T1000 (cell line): ENCODE results near the gene CIPC.

Experiments used
- DNase-seq: peaks from one replicate; lab custom pipeline; 2025; ENCODE audit warnings: mixed read lengths; lab: John Stamatoyannopoulos, UW

Gene CIPC

GRCh38 chr14:77125823-77126325, 27.8 kb downstream of the CIPC start:
- no peak for DNase-seq

GRCh38 chr14:77126461-77126990, 28.5 kb downstream of the CIPC start:
- DNase-seq, result no peak

DNA sequence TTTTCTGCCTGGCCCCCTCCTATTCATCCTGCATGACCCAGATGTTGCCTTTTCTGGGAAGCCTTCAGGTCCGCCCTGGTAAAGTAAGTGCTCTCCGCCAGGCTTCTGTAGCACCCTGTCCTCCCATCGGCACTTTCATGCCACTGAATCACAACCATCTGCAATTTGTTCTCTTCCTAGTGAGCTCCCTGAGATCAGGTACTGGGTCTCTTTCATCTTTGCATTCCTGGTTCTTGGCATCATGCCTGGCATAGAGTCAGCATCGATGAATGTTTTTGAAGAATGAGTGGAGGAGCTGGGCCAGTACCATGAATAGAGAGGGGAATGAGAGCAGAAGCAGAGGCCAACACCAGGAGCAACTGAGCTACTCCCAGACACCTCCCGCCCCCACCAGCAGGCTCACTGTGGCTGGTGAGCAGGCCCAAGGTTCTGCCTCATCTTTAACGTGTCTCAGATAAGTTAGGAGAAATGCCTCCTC, 30.4 kb downstream of the CIPC start:
- no peak for DNase-seq

DNA sequence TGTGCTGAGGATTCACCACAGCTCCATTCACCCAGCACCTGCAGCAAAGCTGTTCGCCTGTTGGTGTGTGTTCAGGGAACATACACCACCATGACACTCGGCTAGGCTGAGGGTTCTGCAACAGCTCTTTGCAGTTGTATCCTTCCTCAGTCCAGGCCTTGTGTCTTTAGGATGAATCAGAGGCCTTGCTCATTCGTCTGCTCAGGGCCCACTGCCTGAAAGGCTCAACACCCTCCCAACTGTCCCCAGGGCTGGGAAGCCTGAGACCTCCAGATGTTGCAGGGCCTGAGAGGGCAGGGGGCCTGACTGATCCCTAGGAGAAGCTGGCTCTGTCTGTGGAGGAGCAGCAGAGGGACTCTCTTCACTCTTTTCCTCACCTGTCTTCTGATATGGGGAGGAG, 32.3 kb downstream of the CIPC start:
- no peak for DNase-seq

GRCh38 chr14:77131206-77131605, 33.1 kb downstream of the CIPC start:
- no peak for DNase-seq

DNA sequence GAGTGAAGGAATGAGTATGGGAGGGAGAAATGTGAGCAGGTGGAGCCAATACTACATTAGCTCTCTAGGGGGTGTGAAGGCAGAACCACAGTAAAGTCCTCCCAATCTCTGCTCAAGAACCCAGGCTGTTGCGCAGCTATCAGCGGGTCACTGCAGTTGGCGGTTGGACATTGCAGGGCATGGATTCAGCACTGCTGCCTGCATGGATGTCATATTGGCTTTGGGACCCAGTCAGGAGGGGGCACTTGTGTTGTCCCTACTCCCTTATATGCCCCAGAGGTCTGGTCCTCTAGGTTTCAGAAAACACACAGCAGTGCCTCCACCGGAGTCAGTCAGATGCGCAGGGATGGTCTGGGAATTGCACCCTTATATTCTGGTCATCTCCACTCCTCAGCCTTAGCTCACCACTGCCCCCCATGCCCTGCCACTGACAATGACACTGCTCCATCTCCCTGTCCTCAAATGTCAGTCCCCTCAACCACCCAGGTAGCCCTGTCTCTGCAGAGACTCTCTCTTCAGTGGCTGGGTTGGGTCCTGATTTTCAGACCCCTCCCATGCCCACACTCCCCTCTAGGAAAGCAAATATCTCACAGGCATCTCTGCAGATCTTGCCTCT, 33.9 kb downstream of the CIPC start:
- no peak for DNase-seq

GRCh38 chr14:77133720-77134338, 35.8 kb downstream of the CIPC start:
- no peak for DNase-seq

DNA sequence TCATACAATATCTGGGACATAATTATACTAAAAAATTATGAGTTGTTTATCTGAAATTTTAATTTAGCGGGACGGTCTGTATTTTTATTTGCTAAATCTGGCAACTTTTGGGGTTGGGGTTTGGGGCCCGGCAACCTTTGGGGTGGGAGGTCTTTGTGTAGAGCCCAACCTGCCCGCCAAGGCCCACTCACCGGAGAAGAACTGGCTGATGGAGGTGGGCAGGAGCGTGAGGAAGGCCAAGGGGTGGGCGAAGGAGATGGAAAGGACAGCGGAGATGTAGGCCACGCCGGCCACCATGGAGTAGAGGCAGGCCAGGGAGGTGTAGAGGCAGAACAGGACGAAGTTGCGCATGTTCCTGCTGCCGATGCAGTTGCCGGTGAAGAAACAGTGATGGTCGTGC, 41.0 kb downstream of the CIPC start:
- DNase-seq, result no peak

DNA sequence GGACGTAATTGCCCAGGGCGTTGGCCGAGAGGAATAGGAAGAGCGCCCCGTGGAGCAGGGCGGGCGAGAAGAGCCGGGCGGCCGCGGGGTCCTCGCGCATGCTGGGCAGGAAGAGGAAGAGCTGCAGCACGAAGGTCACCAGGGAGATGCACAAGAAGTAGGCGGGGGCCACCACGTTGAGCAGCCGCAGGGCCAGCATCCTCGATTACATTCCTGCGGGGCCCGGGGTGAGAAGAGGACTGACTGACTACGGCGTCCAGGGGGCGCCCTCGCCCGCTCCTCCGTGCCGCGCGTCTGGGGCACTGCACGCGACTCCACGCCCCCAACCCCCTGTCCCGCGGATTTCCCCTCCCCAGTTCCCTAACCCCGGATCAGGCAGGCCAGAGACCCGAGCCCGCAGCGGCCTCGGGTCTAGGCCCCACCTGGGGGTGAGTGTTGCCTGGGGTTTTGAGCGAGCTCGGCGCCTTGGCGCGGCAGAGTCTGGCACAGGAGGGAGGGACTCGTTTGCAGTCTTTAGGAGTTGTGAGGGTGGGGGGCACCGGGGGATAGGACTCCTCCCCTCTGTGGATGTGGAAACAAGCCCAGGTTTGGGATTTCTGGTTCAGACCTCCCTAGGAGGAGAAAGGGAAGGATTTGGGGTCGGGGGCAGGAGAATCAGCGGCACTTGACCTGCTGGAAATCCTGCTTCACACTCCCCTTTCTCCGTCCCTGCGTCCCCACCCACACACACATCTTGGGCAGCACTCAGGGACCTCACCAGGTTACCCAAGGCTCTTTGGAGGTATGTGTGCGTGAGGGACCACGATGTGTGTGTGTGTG, 41.7 kb downstream of the CIPC start:
- DNase-seq, result no peak

DNA sequence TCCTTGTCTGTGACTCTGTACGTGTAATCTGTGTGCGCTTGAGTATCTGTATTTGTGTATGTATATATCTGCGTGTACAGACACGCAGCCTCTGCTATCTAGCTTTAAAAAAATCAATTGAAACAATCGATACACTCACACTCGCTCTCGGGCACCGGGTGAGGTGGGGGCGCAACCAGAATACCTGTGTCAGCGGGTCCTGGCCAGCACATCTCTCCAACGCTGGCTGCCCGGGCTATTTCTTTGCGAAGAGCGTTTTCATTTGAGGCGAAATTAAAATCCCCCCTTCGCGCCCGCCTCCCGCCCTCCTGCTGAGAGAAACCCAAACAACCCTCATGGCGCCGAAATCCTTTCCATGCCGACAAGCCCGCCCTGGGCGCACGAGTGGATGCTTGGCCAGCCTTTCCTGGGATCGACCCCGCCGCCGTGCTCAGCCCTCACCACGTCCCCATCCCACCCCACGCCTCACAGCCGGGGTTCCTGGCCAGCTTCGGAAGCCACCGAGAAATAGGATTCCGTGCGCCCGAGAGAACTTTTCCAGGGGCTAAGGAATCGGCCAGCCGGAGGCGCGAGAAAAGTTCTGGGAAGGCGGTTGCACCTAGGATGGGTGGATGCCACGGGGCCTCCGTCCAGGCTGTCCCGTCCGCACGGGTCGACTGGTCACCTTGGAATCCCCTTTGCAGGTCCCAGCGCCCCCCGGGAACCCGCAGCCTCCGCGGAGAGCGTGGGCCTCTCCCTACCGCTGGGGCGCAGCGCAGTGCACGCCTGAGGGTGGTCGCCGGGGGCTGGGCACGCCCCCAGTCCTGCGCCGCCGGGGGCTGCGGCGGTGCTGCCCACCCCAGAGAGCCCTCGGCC, 42.5 kb downstream of the CIPC start:
- no peak for DNase-seq

- DNase-seq, result no peak
These were observed 43.4 kb downstream of the CIPC start, which contains the start of gene ZDHHC22 for GRCh38 chr14:77141214-77142004. Gene ZDHHC22, minus strand, starts transcription at chr14:77141791. Its CDS starts 2,053 bp downstream, at chr14:77139738.

GRCh38 chr14:77142005-77142800, 44.1 kb downstream of the CIPC start:
- no peak for DNase-seq

DNA sequence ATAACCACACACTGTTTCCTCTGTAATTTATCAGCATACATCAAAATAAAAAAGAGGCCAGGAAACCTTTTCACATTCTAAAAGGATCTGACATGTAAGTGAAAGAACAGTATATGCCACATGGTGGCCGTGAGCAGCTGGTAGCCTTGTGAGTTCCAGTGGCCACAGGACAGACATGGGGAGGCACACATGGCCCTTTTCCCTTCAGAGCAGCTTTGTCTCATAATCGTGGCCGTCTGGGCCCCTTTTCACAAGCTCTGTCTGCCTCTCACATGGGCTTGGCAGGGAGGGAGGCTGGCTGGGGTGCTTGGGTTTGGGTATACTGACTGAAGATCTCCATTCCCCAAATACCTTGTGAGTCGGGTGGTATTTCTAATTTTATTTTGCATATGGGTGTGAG, 45.0 kb downstream of the CIPC start:
- no peak for DNase-seq

DNA sequence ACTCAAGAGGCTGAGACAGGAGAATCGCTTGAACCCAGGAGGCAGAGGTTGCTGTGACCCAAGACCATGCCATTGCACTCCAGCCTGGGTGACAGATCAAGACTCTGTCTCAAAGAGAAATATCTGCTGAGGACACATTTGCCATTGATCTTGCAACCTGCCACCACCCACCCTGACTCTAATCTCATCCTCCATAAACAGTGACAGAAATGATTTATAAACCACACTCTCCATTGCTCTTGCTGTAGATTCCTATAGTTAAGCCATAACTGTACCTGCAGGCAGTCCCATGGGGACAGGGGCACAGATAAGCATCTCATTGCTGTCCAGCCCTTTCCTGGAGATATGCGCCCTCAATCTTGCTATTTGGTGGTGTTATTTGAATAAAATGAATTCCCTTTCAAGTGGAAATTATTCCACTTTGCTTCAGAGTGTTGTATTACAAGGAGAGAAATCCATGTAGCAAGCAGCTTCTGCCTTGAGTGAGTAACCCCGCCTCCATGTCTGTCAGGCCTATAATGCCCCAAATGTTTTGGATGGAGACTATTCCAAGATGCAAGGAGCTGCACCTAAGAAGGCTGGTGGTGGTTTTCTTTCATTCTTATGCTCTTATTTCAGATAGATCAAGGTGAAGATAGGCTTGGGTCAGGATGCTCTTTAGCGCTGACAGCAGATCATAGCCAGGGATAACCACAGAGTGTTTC, 46.5 kb downstream of the CIPC start:
- no peak for DNase-seq

- no peak for DNase-seq
These were observed 48.1 kb downstream of the CIPC start for GRCh38 chr14:77145975-77146740.

DNA sequence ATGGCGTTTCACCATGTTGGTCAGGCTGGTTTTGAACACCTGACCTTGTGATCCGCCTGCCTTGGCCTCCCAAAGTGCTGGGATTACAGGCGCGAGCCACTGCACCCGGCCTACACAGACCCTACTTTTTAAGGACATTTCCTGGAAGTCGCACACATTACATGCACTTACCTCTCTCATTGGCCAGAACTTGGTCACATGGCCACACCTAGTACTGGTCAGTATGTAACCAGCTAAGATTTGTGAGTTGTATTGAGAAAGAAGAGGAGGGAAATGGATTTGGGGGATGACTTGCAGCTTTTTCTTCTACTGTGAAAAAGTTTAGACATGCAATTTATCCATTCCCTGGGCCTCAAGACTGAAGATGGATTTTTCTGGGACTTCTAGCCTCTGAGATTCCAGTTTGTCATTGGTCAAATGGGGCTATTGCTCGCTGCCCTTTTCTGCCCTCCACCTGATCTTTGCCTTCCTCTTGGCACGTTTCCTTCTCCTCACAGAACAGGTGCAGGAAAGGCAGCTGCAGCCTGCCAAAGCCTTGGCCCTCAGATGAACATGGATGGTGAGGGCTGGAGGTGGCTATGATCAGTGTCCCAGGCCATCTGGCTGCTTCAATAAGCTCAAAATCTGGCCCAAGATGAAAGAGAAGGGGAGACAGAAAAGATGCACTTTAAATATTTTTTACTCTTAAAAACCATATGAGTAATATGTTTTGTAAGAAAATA, 50.6 kb downstream of the CIPC start:
- DNase-seq, result no peak

GRCh38 chr14:77151245-77151644, 53.2 kb downstream of the CIPC start:
- DNase-seq, result no peak
